Lower leg skin (tissue), 3 donors: ENCODE data around the gene CACNG3.

Source experiments
- CTCF ChIP-seq, 3 donors: fragments of 450-650 bp; IDR thresholded peaks; one replicate each; pipeline ENCODE4 v1.5.1; 2016; ENCODE audit warnings: antibody characterized with exemption in 3 of 3, mild to moderate bottlenecking in 3 of 3, moderate library complexity in 2 of 3
- POLR2A ChIP-seq, 2 donors: fragments of 450-650 bp; IDR thresholded peaks; one replicate each; pipeline ENCODE4 v1.6.1; 2016 to 2017; ENCODE audit warnings: antibody characterized with exemption in 2 of 2, mild to moderate bottlenecking in 1 of 2, moderate library complexity in 1 of 2

DNA sequence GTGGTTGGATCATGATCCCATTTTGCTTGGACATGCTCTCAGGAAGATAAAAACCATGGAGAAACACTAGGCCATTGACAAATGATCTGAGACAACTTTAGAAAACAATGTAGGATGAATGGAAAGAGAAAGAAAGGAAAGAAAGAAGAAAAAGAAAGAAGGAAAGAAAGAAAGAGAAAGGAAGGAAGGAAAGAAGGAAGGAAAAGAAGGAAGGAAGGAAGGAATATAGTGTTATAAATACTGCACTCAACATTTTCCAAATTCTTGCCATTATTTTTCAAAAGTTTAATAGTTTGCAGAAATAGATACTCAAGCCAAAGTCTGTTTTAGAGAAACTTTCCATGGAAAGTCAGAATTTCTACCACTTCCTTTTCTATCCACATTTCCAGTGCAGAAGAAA is 39.2 kb upstream of the CACNG3 start:
- no peak for TF ChIP-seq CTCF (IDR thresholded peaks at IDR 0.05)
- no peak for TF ChIP-seq POLR2A (IDR thresholded peaks at IDR 0.05)
